Mesothelial cell of epicardium (in vitro differentiated cells): ENCODE measurements around the gene FUT7. TPM values are rescaled to one million over a fixed set of nuclear protein-coding genes. Genes with fewer than 3 reads are reported as not detected.

ENCODE experiments used
- DNase-seq, 2 experiments: peaks; one replicate each; pipeline ENCODE4 v3.0.0; 2021; ENCODE audit warnings: low spot score in 2 of 2; ENCODE audit not compliant: unreplicated experiment in 2 of 2
- H3K27ac Mint-ChIP-seq: 2 replicates; pipeline ENCODE4 v1.8.0; 2021; ENCODE audit warnings: mixed read lengths
- H3K27me3 Mint-ChIP-seq: 2 replicates; pipeline ENCODE4 v1.8.0; 2021; ENCODE audit warnings: low read depth, mixed read lengths
- H3K36me3 Mint-ChIP-seq: 2 replicates; pipeline ENCODE4 v1.8.0; 2021; ENCODE audit warnings: mixed read lengths
- H3K4me1 Mint-ChIP-seq: 2 replicates; pipeline ENCODE4 v1.8.0; 2021; ENCODE audit warnings: mixed read lengths
- H3K4me3 Mint-ChIP-seq: 2 replicates; pipeline ENCODE4 v1.8.0; 2021; ENCODE audit warnings: mild to moderate bottlenecking, moderate library complexity, mixed read lengths
- H3K9me3 Mint-ChIP-seq: 2 replicates; pipeline ENCODE4 v1.8.0; 2021; ENCODE audit warnings: mixed read lengths
- total RNA-seq: library from RNA; stranded (reverse); gene quantifications from 3 replicates; pipeline ENCODE4 v1.2.1, GENCODE V29; 2021
- TF ChIP-seq, protein P1 (sequence below): fragments of 200-600 bp; sonication (generic); IDR thresholded peaks from one replicate; pipeline ENCODE4 v1.5.0; 2021; ENCODE audit warnings: antibody characterized with exemption; ENCODE audit not compliant: unreplicated experiment

The FUT7 gene
- total RNA-seq, 1 donor from 2014 or later: 0.13 TPM

GRCh38 chr9:137042751-137043727, 11.2 kb upstream of the FUT7 start:
- Mint-ChIP-seq H3K4me3 (no peak overlapping the region), H3K36me3 (no peaks in the 10 kb centered on the region), H3K4me1 (peaks cover 5% of the 10 kb centered on the region), H3K9me3 (no peaks in the 10 kb centered on the region), H3K27me3 (peaks cover 39% of the 10 kb centered on the region), H3K27ac (no peak overlapping the region)
- DNase-seq: no peak
- TF ChIP-seq, protein P1, sequence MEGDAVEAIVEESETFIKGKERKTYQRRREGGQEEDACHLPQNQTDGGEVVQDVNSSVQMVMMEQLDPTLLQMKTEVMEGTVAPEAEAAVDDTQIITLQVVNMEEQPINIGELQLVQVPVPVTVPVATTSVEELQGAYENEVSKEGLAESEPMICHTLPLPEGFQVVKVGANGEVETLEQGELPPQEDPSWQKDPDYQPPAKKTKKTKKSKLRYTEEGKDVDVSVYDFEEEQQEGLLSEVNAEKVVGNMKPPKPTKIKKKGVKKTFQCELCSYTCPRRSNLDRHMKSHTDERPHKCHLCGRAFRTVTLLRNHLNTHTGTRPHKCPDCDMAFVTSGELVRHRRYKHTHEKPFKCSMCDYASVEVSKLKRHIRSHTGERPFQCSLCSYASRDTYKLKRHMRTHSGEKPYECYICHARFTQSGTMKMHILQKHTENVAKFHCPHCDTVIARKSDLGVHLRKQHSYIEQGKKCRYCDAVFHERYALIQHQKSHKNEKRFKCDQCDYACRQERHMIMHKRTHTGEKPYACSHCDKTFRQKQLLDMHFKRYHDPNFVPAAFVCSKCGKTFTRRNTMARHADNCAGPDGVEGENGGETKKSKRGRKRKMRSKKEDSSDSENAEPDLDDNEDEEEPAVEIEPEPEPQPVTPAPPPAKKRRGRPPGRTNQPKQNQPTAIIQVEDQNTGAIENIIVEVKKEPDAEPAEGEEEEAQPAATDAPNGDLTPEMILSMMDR: no peak

GRCh38 chr9:137041124-137041523, 9.2 kb upstream of the FUT7 start:
- Mint-ChIP-seq H3K36me3 (no peaks in the 10 kb centered on the region), H3K9me3 (no peaks in the 10 kb centered on the region), H3K4me1 (peaks cover 5% of the 10 kb centered on the region)

GRCh38 chr9:137040568-137040967, 8.7 kb upstream of the FUT7 start:
- Mint-ChIP-seq H3K4me3 (no peak overlapping the region), H3K27me3 (peaks cover 21% of the 10 kb centered on the region), H3K36me3 (no peaks in the 10 kb centered on the region), H3K27ac (no peak overlapping the region), H3K4me1 (peaks cover 5% of the 10 kb centered on the region), H3K9me3 (no peaks in the 10 kb centered on the region)
- no peak for DNase-seq
- TF ChIP-seq, protein P1: no peak

More at GRCh38 chr9:137041124-137041523, 9.2 kb upstream of the FUT7 start:
- H3K27me3 Mint-ChIP-seq: peaks cover 21% of the 10 kb centered on the region
- no peak overlapping the region for H3K27ac Mint-ChIP-seq
- H3K4me3 Mint-ChIP-seq: no peak overlapping the region
- TF ChIP-seq, protein P1: no peak
- no peak for DNase-seq

DNA sequence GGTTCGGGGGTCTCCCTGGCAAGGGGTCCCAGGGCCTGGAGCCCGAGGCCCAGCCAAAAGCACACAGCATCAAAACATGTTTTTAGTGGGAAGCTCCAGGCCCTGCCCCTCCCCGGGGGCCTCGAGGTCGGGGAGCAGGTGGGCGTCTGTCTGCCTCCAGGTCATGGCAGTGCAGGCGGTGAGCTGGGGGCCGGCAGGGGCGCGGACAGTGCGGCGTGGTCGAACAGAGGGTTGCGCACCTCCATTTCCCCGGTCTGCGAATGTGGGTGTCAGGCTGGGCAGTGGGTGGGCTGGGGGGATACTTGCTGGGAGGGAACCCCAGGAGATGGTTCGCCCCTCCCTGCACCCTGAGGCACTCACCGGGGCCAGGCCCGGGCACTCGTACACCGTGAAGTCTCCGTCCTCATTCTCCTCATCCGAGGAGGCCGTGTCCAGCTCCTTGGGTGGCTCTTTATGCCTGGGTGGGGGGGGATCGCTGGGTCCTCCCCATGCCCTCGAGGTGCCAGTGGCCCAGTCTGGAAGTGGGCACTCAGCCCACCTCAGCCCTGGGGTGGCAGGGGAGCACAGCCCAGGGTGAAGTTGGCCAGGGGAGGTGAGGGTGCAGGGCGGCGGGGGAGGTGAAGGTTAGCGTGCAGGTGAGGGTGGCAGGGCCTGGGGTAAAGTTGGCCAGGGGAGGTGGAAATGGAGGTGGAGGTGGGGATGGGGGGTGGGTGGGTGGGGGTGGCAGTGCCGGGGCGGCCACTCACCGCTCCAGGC, 7.9 kb upstream of the FUT7 start:
- no peak for DNase-seq
- peaks cover under 1% of the 10 kb centered on the region for H3K4me1 Mint-ChIP-seq

DNA sequence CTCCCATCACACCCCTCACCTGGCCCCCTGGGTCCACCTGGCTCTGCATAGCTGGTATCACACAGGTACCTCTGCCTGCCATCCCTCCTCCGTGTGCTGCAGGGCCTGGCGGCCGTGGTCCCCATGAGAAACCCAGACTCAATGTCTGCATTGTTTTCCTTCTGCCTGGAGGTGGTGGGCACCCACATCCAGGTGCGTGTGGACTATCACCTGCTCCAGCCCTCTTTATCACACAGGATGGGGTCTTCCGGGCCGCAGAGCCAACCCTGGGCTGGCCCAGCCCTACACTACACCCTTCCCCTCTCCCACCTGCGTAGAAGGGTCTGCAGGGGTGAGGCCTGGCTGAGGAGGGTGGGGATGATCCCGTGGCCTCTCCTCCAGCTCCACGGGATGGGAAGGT, 7.0 kb upstream of the FUT7 start:
- no peaks in the 10 kb centered on the region for H3K9me3 Mint-ChIP-seq
- no peaks in the 10 kb centered on the region for H3K4me1 Mint-ChIP-seq
- no peak overlapping the region for H3K4me3 Mint-ChIP-seq
- no peak for DNase-seq
- H3K36me3 Mint-ChIP-seq: no peaks in the 10 kb centered on the region
- H3K27me3 Mint-ChIP-seq: peaks cover 7% of the 10 kb centered on the region
- no peak overlapping the region for H3K27ac Mint-ChIP-seq
- TF ChIP-seq, protein P1: no peak

More for the DNA sequence above, 7.9 kb upstream of the FUT7 start:
- Mint-ChIP-seq H3K36me3 (no peaks in the 10 kb centered on the region), H3K27ac (no peak overlapping the region), H3K9me3 (no peaks in the 10 kb centered on the region), H3K4me3 (no peak overlapping the region), H3K27me3 (peaks cover 15% of the 10 kb centered on the region)
- TF ChIP-seq, protein P1: no peak
